Measurements from ENCODE around the gene C2orf72.

C2orf72 gene

DNA sequence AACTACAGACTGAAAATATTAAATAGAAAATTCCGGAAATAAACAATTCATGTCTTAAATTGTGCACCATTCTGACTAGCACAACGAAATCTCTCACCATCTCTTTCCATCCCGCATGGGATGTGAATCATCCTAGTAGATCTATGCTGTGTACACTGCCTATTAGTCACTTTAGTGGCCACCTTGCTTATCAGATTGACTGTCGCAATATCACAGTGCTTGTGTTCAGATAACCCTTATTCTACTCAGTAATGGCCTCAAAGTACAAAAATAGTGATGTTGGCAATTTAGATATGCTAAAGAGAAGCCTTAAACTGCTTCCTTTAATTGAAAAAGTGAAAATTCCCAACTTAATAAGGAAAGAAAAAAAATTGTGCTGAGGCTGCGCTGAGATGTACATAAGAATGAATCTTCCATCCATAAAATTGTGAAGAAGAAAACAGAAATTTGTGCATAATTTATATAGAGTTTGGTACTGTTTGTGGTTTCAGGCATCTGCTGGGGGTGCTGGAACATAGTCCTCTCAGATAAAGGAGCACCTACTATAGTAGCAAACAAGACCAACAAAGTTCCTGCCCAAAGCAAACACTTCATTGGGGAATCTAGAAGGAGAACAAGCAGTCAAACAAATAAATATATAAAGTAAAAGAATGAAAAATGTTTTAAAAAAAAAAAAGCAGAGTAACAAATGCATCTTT, 31.4 kb downstream of the C2orf72 start:
- DNase-seq (ENCODE audit: low spot score) = no peak

DNA sequence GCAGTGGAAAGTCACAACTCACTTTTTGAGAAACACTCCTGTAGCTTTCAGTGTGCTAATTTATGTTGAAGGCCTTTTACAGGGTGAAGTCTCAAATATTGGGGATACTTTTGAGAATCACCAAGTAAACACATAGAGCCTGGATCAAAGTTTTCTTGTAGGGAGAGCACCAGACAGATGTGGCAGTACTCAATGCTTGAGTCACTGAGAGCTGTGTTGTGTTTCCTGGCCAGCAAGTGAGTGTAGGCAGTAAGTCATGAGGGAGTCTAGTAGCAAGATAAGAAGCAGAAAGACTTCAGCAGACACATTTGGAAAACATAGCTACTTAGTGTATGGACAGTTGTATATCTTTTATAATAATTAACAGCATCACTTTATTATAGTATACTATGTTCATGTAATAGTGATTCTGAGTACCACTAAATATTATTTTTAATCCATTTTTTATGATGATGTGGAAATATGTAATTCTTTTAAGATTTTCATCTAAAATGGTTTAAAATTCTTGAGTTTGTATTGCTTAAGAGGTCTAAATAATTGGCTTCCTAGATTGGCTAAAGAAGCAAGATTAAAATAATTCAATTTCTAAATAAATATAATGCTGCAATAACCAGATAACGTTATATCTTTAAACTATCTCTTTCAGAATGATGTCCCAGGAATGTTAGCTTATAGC, 32.2 kb downstream of the C2orf72 start:
- DNase-seq (ENCODE audit: low spot score) = no peak

- no peak for DNase-seq (ENCODE audit: low spot score)
These were observed 47.2 kb downstream of the C2orf72 start for GRCh38 chr2:231084565-231084964.

DNA sequence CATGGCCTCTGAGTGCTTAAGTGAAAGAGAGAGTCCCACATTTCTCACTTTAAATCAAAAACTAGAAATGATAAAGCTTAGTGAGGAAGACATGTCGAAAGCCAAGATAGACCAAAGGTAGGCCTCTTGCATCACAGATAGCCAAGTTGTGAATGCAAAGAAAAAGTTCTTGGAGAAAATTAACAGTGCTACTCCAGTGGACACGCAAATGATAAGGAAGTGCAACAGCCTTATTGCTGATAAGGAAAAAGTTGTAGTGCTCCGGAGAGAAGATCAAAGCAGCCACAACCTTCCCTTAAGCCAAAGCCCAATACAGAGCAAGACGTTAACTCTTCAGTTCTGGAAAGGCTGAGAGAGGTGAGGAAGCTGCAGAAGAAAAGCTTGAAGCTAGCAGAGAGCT, 51.4 kb downstream of the C2orf72 start:
- no peak for DNase-seq (ENCODE audit: low spot score)

DNA sequence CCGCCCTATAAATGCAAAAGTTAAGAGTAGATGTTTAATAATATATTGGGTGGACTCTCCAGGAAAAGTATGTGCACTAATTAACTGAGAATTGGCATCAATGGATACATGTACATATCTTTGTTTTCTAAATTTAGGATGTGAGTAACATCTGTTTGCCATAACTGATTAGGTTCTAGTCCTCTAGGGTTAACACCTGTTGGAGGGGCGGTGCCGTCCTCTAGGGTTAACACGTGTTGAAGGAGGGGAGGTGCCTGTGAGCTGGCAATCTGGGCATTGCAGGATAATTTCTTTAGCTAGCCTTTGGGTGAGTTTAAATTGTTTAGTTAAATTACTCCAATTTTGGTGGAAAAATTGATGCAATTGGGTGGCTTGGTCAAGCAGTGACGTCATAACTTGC, 56.6 kb downstream of the C2orf72 start:
- no peak for DNase-seq (ENCODE audit: low spot score)

DNA sequence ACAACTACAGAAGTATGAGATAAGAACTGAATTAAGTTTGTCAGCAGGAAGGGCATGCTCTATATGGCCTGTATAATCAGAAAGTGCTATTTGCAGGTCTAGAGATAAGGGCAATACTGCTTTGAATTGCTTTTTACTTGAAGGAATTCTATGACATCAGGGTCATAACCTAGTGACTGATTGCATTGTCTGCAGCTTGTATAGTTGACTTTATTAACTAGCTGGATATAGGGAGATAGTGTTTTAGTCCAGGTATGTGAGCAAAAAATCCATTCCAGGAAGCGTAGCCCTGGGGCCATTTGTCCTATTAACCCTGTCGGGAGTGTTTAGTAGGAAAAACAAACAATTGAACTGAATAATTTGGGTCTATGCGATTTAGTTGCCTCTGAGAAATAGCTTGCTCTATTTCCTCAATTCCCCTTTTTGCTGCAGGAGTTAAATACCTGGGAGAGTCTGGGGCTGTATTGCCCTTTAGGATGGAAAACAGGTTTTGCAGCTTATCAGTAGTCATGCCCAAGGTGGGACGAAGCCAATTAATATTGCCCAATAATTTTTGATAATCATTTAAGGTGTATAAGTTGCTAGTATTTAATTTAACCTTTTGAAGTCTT, 57.5 kb downstream of the C2orf72 start:
- DNase-seq (ENCODE audit: low spot score) = no peak

Data from SK-N-DZ (cell line).